H9 (cell line): ENCODE results near the gene ATP12A. TPM values are rescaled to one million over a fixed set of nuclear protein-coding genes. Genes with fewer than 3 reads are reported as not detected.

Source experiments
- DNase-seq: peaks from one replicate; pipeline ENCODE4 v3.0.0-alpha.2; 2017
- H2AFZ ChIP-seq: one replicate; pipeline ENCODE4 v1.6.1; 2013; ENCODE audit warnings: mild to moderate bottlenecking, low read length, control low read depth, moderate library complexity
- H2AK5ac ChIP-seq: 2 replicates; pipeline ENCODE4 v1.6.1; 2013; ENCODE audit warnings: low read length, control low read depth, mixed read lengths; ENCODE audit not compliant: insufficient read length
- H2BK120ac ChIP-seq: one replicate; pipeline ENCODE4 v1.6.1; 2013; ENCODE audit warnings: low read depth, mild to moderate bottlenecking, low read length, control low read depth, inconsistent platforms; ENCODE audit not compliant: poor library complexity, severe bottlenecking
- H2BK12ac ChIP-seq: 2 replicates; pipeline ENCODE4 v1.6.1; 2013; ENCODE audit warnings: low read length, control low read depth, mixed read lengths, low read depth; ENCODE audit not compliant: insufficient read length
- H2BK15ac ChIP-seq: 2 replicates; pipeline ENCODE4 v1.6.1; 2013; ENCODE audit warnings: low read depth, low read length, control low read depth
- H2BK20ac ChIP-seq: one replicate; pipeline ENCODE4 v1.6.1; 2013; ENCODE audit warnings: low read depth, mild to moderate bottlenecking, low read length, control low read depth, inconsistent platforms; ENCODE audit not compliant: poor library complexity, severe bottlenecking
- H2BK5ac ChIP-seq: 2 replicates; pipeline ENCODE4 v1.6.1; 2013; ENCODE audit warnings: low read length, control low read depth, mixed read lengths; ENCODE audit not compliant: insufficient read length
- H3K14ac ChIP-seq: 2 replicates; pipeline ENCODE4 v1.6.1; 2013; ENCODE audit warnings: low read length, control low read depth; ENCODE audit not compliant: insufficient read depth
- H3K18ac ChIP-seq: 2 replicates; pipeline ENCODE4 v1.6.1; 2013; ENCODE audit warnings: low read depth, mild to moderate bottlenecking, mixed read lengths, low read length, control low read depth; ENCODE audit not compliant: insufficient read length
- H3K23ac ChIP-seq: 2 replicates; pipeline ENCODE4 v1.6.1; 2013; ENCODE audit warnings: low read length, control low read depth, mixed read lengths, low read depth; ENCODE audit not compliant: insufficient read length
- H3K23me2 ChIP-seq: 2 replicates; pipeline ENCODE4 v1.6.1; 2013; ENCODE audit warnings: low read depth, mild to moderate bottlenecking, mixed read lengths, low read length, control low read depth; ENCODE audit not compliant: insufficient read length, poor library complexity, severe bottlenecking
- H3K27ac ChIP-seq: 2 replicates; pipeline ENCODE4 v1.5.1; 2013; ENCODE audit warnings: low read length, control low read depth, mixed read lengths, low read depth; ENCODE audit not compliant: insufficient read length
- H3K27me3 ChIP-seq: 2 replicates; pipeline ENCODE4 v1.6.1; 2013; ENCODE audit warnings: low read length, control low read depth, inconsistent platforms; ENCODE audit not compliant: insufficient read depth
- H3K4ac ChIP-seq: 2 replicates; pipeline ENCODE4 v1.6.1; 2013; ENCODE audit warnings: low read depth, mild to moderate bottlenecking, control low read depth, inconsistent platforms, low read length, moderate library complexity
- H3K4me1 ChIP-seq: 2 replicates; pipeline ENCODE4 v1.6.1; 2013; ENCODE audit warnings: low read length, control low read depth, inconsistent platforms; ENCODE audit not compliant: insufficient read depth
- H3K4me2 ChIP-seq: 2 replicates; pipeline ENCODE4 v1.6.1; 2013; ENCODE audit warnings: low read length, control low read depth, mixed read lengths; ENCODE audit not compliant: insufficient read length, insufficient read depth
- H3K56ac ChIP-seq: 2 replicates; pipeline ENCODE4 v1.6.1; 2013; ENCODE audit warnings: low read depth, mild to moderate bottlenecking, mixed read lengths, low read length, control low read depth; ENCODE audit not compliant: insufficient read length
- H3K79me1 ChIP-seq: 2 replicates; pipeline ENCODE4 v1.6.1; 2013; ENCODE audit warnings: low read depth, mild to moderate bottlenecking, moderate library complexity, low read length, control low read depth, inconsistent platforms; ENCODE audit not compliant: insufficient read depth, poor library complexity, severe bottlenecking
- H3K79me2 ChIP-seq: 2 replicates; pipeline ENCODE4 v1.6.1; 2013; ENCODE audit warnings: low read length, control low read depth, inconsistent platforms; ENCODE audit not compliant: insufficient read depth
- H3K9ac ChIP-seq: 2 replicates; pipeline ENCODE4 v1.6.1; 2013; ENCODE audit warnings: low read length, control low read depth, mixed read lengths; ENCODE audit not compliant: insufficient read length; ENCODE audit errors: extremely low read depth
- H3K9me3 ChIP-seq: one replicate; pipeline ENCODE4 v1.6.1; 2013; ENCODE audit warnings: low read depth, low read length, inconsistent platforms; ENCODE audit not compliant: control insufficient read depth
- H3T11ph ChIP-seq: one replicate; pipeline ENCODE4 v1.6.1; 2013; ENCODE audit warnings: mild to moderate bottlenecking, low read length, control low read depth, inconsistent platforms
- H4K20me1 ChIP-seq: one replicate; pipeline ENCODE4 v1.6.1; 2013; ENCODE audit not compliant: control insufficient read depth, insufficient read length, insufficient read depth
- H4K5ac ChIP-seq: 2 replicates; pipeline ENCODE4 v1.6.1; 2013; ENCODE audit warnings: low read depth, mild to moderate bottlenecking, mixed read lengths, low read length, control low read depth; ENCODE audit not compliant: insufficient read length
- H4K8ac ChIP-seq: replicated peaks from 2 replicates; pipeline ENCODE4 v1.6.1; 2013; ENCODE audit warnings: low read length, control low read depth, mixed read lengths, low read depth; ENCODE audit not compliant: insufficient read length
- H4K91ac ChIP-seq: 2 replicates; pipeline ENCODE4 v1.6.1; 2013; ENCODE audit warnings: low read depth, mild to moderate bottlenecking, moderate library complexity, mixed read lengths, low read length, control low read depth; ENCODE audit not compliant: insufficient read length
- H3K27ac Mint-ChIP-seq, 3 experiments: 2 replicates in 2 of 3; 3 replicates in 1 of 3; pipeline ENCODE4 v1.8.0; 2020 to 2021; ENCODE audit warnings: mixed read lengths in 3 of 3, mild to moderate bottlenecking in 1 of 3, moderate library complexity in 1 of 3
- H3K27me3 Mint-ChIP-seq: 2 replicates; pipeline ENCODE4 v1.8.0; 2021; ENCODE audit warnings: low read depth, mild to moderate bottlenecking, moderate library complexity, mixed read lengths
- H3K36me3 Mint-ChIP-seq, 3 experiments: 2 replicates in 2 of 3; 3 replicates in 1 of 3; pipeline ENCODE4 v1.8.0; 2020 to 2021; ENCODE audit warnings: low read depth in 3 of 3, mixed read lengths in 3 of 3; ENCODE audit not compliant: insufficient read depth in 1 of 3
- H3K4me1 Mint-ChIP-seq, 2 experiments: 2 replicates each; pipeline ENCODE4 v1.8.0; 2020; ENCODE audit warnings: mixed read lengths in 2 of 2
- H3K4me3 Mint-ChIP-seq, 2 experiments: 2 replicates in 1 of 2; 3 replicates in 1 of 2; pipeline ENCODE4 v1.8.0; 2020 to 2021; ENCODE audit warnings: mild to moderate bottlenecking in 2 of 2, mixed read lengths in 2 of 2, moderate library complexity in 1 of 2
- H3K9me3 Mint-ChIP-seq, 2 experiments: 2 replicates in 1 of 2; 3 replicates in 1 of 2; pipeline ENCODE4 v1.8.0; 2020; ENCODE audit warnings: mild to moderate bottlenecking in 2 of 2, mixed read lengths in 2 of 2, moderate library complexity in 1 of 2
- WGBS: extraction: QIAGEN DNeasy Blood & Tissue Kit; methylation state at CpG from one replicate; pipeline ENCODE4 v1.1.7; 2013; ENCODE audit warnings: missing lambda C conversion rate, low lambda C conversion rate, mixed read lengths; ENCODE audit not compliant: insufficient read length; ENCODE audit errors: extremely low coverage; 5-methylcytosine and 5-hydroxymethylcytosine counted together
- total RNA-seq: library from RNA; stranded (reverse); gene quantifications from 2 replicates; pipeline ENCODE4 v1.2.1, GENCODE V29; 2021
- TF ChIP-seq, protein P1 (sequence below): fragments of 200-600 bp; sonication (generic); conservative IDR thresholded peaks from 3 replicates; pipeline ENCODE4 v1.8.0; 2021; ENCODE audit warnings: antibody characterized with exemption, mild to moderate bottlenecking

ATP12A gene
- total RNA-seq, 1 experiment from 2014 or later: 0.94 TPM

DNA sequence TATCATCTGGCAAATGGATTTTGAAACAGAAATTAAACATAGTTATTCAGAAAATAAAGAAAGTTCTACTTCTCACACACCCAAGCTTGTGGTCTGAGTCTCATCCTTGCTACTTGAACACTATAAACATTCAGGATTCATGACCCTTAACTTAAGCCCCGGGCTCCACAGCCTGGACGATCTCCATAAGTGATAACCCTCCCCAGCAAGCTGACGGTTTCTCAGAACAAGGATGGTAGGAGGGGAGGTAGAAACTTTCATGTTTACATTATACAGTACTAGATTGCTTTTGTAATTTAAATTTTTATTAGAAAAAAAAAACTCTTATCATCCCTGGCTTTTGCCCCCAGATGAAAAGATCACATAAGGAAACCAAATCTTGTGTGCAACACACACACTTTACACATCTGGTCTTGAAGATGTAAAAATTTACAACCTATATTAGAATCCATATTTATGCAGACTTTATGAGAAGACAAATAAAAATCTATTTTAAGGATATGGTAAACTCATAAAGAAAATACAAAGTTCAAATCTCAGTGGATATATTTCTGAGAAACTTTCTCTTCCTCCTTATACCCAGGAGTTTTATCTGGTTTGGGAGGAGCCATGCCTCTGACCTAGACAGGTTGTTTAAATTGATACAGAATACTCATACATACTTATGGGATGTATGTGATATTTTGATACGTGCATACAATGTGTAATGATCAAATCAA, 20.0 kb upstream of the ATP12A start:
- Mint-ChIP-seq H3K36me3 (no peaks in the 10 kb centered on the region), H3K27ac (no peak overlapping the region), H3K4me3 (no peak overlapping the region), H3K9me3 (no peaks in the 10 kb centered on the region; a peak in 1 of 5 replicates), H3K27me3 (peaks cover 10% of the 10 kb centered on the region; the same call in 1 of the 2 replicates), H3K4me1 (no peaks in the 10 kb centered on the region)
- no peak overlapping the region for H2AFZ ChIP-seq
- H3K4ac ChIP-seq: no peak overlapping the region
- no peaks in the 10 kb centered on the region for H3K27me3 ChIP-seq
- H3K9me3 ChIP-seq: no peaks in the 10 kb centered on the region
- H3K27ac ChIP-seq: no peak overlapping the region
- H4K8ac ChIP-seq: no peak overlapping the region
- H2BK120ac ChIP-seq: no peak overlapping the region
- H3K79me2 ChIP-seq: no peaks in the 10 kb centered on the region
- no peak overlapping the region for H3K4me2 ChIP-seq
- H3K14ac ChIP-seq: no peak overlapping the region
- H2AK5ac ChIP-seq: no peak overlapping the region
- no peaks in the 10 kb centered on the region for H3K79me1 ChIP-seq
- H3K18ac ChIP-seq: no peak overlapping the region
- no peak overlapping the region for H4K91ac ChIP-seq
- H3K23ac ChIP-seq: no peak overlapping the region
- H3K56ac ChIP-seq: no peak overlapping the region
- no peak overlapping the region for H3K9ac ChIP-seq
- no peak overlapping the region for H3T11ph ChIP-seq
- H3K4me1 ChIP-seq: no peaks in the 10 kb centered on the region
- TF ChIP-seq, protein P1, sequence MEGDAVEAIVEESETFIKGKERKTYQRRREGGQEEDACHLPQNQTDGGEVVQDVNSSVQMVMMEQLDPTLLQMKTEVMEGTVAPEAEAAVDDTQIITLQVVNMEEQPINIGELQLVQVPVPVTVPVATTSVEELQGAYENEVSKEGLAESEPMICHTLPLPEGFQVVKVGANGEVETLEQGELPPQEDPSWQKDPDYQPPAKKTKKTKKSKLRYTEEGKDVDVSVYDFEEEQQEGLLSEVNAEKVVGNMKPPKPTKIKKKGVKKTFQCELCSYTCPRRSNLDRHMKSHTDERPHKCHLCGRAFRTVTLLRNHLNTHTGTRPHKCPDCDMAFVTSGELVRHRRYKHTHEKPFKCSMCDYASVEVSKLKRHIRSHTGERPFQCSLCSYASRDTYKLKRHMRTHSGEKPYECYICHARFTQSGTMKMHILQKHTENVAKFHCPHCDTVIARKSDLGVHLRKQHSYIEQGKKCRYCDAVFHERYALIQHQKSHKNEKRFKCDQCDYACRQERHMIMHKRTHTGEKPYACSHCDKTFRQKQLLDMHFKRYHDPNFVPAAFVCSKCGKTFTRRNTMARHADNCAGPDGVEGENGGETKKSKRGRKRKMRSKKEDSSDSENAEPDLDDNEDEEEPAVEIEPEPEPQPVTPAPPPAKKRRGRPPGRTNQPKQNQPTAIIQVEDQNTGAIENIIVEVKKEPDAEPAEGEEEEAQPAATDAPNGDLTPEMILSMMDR: no peak
- H4K20me1 ChIP-seq: no peaks in the 10 kb centered on the region
- H2BK12ac ChIP-seq: no peak overlapping the region
- no peak overlapping the region for H2BK20ac ChIP-seq
- no peaks in the 10 kb centered on the region for H3K23me2 ChIP-seq
- H2BK5ac ChIP-seq: no peak overlapping the region
- no peak overlapping the region for H4K5ac ChIP-seq
- DNase-seq: no peak
- H2BK15ac ChIP-seq: no peak overlapping the region
- no CpG with 5 or more reads among the region's 4 CpGs for WGBS
